C4-2B (cell line): ENCODE results near the gene ATP8B3.

Experiments used
- ZFX ChIP-seq: fragments of 450-650 bp; IDR thresholded peaks from 2 replicates; pipeline ENCODE4 v1.6.1; 2017
- TF ChIP-seq, protein P1 (sequence below): fragments of 450-650 bp; conservative IDR thresholded peaks from 2 replicates; pipeline ENCODE4 v1.5.1; 2017; ENCODE audit warnings: mild to moderate bottlenecking

- TF ChIP-seq, protein P1, sequence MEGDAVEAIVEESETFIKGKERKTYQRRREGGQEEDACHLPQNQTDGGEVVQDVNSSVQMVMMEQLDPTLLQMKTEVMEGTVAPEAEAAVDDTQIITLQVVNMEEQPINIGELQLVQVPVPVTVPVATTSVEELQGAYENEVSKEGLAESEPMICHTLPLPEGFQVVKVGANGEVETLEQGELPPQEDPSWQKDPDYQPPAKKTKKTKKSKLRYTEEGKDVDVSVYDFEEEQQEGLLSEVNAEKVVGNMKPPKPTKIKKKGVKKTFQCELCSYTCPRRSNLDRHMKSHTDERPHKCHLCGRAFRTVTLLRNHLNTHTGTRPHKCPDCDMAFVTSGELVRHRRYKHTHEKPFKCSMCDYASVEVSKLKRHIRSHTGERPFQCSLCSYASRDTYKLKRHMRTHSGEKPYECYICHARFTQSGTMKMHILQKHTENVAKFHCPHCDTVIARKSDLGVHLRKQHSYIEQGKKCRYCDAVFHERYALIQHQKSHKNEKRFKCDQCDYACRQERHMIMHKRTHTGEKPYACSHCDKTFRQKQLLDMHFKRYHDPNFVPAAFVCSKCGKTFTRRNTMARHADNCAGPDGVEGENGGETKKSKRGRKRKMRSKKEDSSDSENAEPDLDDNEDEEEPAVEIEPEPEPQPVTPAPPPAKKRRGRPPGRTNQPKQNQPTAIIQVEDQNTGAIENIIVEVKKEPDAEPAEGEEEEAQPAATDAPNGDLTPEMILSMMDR, result no peak
- TF ChIP-seq ZFX, result no peak
Measured at GRCh38 chr19:1808395-1808731, 3.7 kb downstream of the ATP8B3 start.
